ENCODE data around the gene LYPD6B. TPM values are rescaled to one million over a fixed set of nuclear protein-coding genes. Genes with fewer than 3 reads are reported as not detected.

LYPD6B gene
- total RNA-seq, 1 experiment from 2014 or later, result 35.8 TPM

- intact Hi-C loops (cut with micrococcal nuclease; ENCODE audit: unreplicated experiment), result no loop called here
- POLR2A ChIA-PET, result no interaction called here
- Histone ChIP-seq H3K4me1 (no peaks in the 10 kb centered on the region), H3K36me3 (ENCODE audit: control insufficient read depth, insufficient read depth, low read length) (no peaks in the 10 kb centered on the region), H3K4me3 (ENCODE audit: low read depth, low read length) (no peak overlapping the region), H3K27me3 (replicated peaks; ENCODE audit: control insufficient read depth, insufficient read depth, low read length) (no peaks in the 10 kb centered on the region), H3K9me3 (no peaks in the 10 kb centered on the region)
- peaks cover 7% of the 10 kb centered on the region for H3K4me1 Mint-ChIP-seq (ENCODE audit: low read depth, unreplicated experiment)
- no TSS peak for BruUV-seq (replicated peaks)
- H3K27me3 Mint-ChIP-seq (ENCODE audit: insufficient read depth, unreplicated experiment), result no peaks in the 10 kb centered on the region
- H3K4me3 Mint-ChIP-seq (ENCODE audit: unreplicated experiment), result no peak overlapping the region
- DNase-seq, result no peak
- no peak overlapping the region for H3K27ac Mint-ChIP-seq (ENCODE audit: unreplicated experiment)
- no peaks in the 10 kb centered on the region for H3K9me3 Mint-ChIP-seq (ENCODE audit: unreplicated experiment)
- peaks cover 10% of the 10 kb centered on the region for H3K36me3 Mint-ChIP-seq (ENCODE audit: insufficient read depth, unreplicated experiment)
- no peak for TF ChIP-seq CTCF (IDR thresholded peaks at IDR 0.05; ENCODE audit: insufficient read depth in 1 of 2, low read depth in 1 of 2, low read length in 1 of 2, severe bottlenecking in 1 of 2, unreplicated experiment in 1 of 2)
- CTCF ChIA-PET, result no interaction called here
These were observed 146.5 kb downstream of the LYPD6B start for GRCh38 chr2:149184991-149185390.

DNA sequence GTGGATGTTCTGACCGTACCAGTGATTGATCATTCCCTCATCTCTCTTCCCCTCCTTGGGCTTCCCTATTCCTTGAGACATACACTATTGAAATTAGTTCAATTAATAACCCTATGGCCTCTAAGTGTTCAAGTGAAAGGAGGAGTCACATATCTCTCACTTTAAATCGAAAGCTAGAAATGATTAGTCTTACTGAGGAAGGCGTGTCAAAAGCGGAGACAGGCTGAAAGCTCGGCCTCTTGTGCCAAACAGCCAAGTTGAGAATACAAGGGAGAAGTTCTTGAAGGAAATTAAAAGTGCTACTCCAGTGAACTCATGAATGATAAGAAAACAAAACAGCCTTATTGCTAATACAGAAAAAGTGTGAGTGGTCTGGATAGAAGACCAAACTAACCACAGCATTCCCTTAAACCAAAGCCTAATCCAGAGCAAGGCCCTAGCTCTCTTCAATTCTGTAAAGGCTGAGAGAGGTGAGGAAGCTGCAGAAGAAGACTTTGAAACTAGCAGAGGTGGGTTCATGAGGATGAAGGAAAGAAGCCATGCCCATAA is 147.5 kb downstream of the LYPD6B start:
- Mint-ChIP-seq H3K27me3 (ENCODE audit: insufficient read depth, unreplicated experiment) (no peaks in the 10 kb centered on the region), H3K9me3 (ENCODE audit: unreplicated experiment) (no peaks in the 10 kb centered on the region), H3K36me3 (ENCODE audit: insufficient read depth, unreplicated experiment) (peaks cover 10% of the 10 kb centered on the region), H3K4me3 (ENCODE audit: unreplicated experiment) (no peak overlapping the region), H3K4me1 (ENCODE audit: low read depth, unreplicated experiment) (peaks cover 7% of the 10 kb centered on the region), H3K27ac (ENCODE audit: unreplicated experiment) (no peak overlapping the region)
- no peaks in the 10 kb centered on the region for H3K4me1 ChIP-seq
- BruUV-seq (replicated peaks), result no TSS peak
- DNase-seq, result no peak
- intact Hi-C loops (cut with micrococcal nuclease; ENCODE audit: unreplicated experiment), result no loop called here
- no peaks in the 10 kb centered on the region for H3K36me3 ChIP-seq (ENCODE audit: control insufficient read depth, insufficient read depth, low read length)
- no peak for TF ChIP-seq CTCF (IDR thresholded peaks at IDR 0.05; ENCODE audit: insufficient read depth in 1 of 2, low read depth in 1 of 2, low read length in 1 of 2, severe bottlenecking in 1 of 2, unreplicated experiment in 1 of 2)
- no peaks in the 10 kb centered on the region for H3K9me3 ChIP-seq
- ChIA-PET POLR2A (no interaction called here), CTCF (no interaction called here)
- H3K27me3 ChIP-seq (replicated peaks; ENCODE audit: control insufficient read depth, insufficient read depth, low read length), result no peaks in the 10 kb centered on the region
- no peak overlapping the region for H3K4me3 ChIP-seq (ENCODE audit: low read depth, low read length)

- no peak overlapping the region for H3K4me3 ChIP-seq (ENCODE audit: low read depth, low read length)
- ChIA-PET POLR2A (no interaction called here), CTCF (no interaction called here)
- intact Hi-C loops (cut with micrococcal nuclease; ENCODE audit: unreplicated experiment), result no loop called here
- no peak for DNase-seq
- TF ChIP-seq CTCF (IDR thresholded peaks at IDR 0.05; ENCODE audit: insufficient read depth in 1 of 2, low read depth in 1 of 2, low read length in 1 of 2, severe bottlenecking in 1 of 2, unreplicated experiment in 1 of 2), result no peak
- H3K27me3 ChIP-seq (replicated peaks; ENCODE audit: control insufficient read depth, insufficient read depth, low read length), result no peaks in the 10 kb centered on the region
- H3K4me3 Mint-ChIP-seq (ENCODE audit: unreplicated experiment), result no peak overlapping the region
- no peaks in the 10 kb centered on the region for H3K9me3 ChIP-seq
- no peak overlapping the region for H3K27ac Mint-ChIP-seq (ENCODE audit: unreplicated experiment)
- H3K36me3 Mint-ChIP-seq (ENCODE audit: insufficient read depth, unreplicated experiment), result peaks cover 5% of the 10 kb centered on the region
- no peaks in the 10 kb centered on the region for H3K36me3 ChIP-seq (ENCODE audit: control insufficient read depth, insufficient read depth, low read length)
- H3K9me3 Mint-ChIP-seq (ENCODE audit: unreplicated experiment), result no peaks in the 10 kb centered on the region
- H3K4me1 ChIP-seq, result no peaks in the 10 kb centered on the region
- BruUV-seq (replicated peaks), result no TSS peak
- H3K27me3 Mint-ChIP-seq (ENCODE audit: insufficient read depth, unreplicated experiment), result no peaks in the 10 kb centered on the region
- no peaks in the 10 kb centered on the region for H3K4me1 Mint-ChIP-seq (ENCODE audit: low read depth, unreplicated experiment)
These were observed 148.6 kb downstream of the LYPD6B start for GRCh38 chr2:149187057-149187456.

All from Caco-2 (cell line).